Esophagus mucosa (tissue), 1 donor: ENCODE data around the gene SP9. TPM values are rescaled to one million over a fixed set of nuclear protein-coding genes. Genes with fewer than 3 reads are reported as not detected.

Experiments used
- ATAC-seq: fragments of 200-7000 bp; cut with Tn5 transposase; one replicate; pipeline ENCODE4 v1.9.1; 2020
- total RNA-seq: library from RNA; stranded (reverse); gene quantifications from one replicate; pipeline ENCODE4 v1.2.4, GENCODE V29; 2023
- donor health status: DM: yes; HTN: yes; CAD: no.

SP9 gene
- total RNA-seq, result not detected

DNA sequence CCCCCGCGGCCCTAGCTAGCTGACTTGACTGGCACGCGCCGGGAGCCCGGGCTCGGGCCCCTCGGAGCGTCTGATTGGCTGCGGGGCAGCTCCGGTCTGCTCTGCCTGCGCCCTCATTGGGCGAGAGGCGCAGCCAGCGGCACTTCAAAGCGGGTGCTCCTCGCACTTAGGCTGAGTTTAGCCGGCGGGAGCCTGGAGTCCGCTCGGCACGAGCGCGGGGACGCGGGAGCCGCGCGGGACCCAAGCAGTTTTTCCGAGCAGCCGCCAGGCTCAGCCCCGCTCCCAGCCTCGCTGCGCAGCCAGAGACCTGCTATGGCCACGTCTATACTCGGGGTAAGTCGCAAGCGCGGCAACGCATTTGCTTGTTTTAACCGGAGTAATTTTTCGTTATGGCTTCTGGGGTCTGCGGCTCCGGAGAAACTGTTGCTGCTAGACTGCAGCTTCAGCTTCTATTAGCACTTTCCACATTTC is at the start of gene SP9:
SP9 (plus strand) TSS at position 174 of the 471 bp plus-strand sequence; CDS start at position 313, 139 bp downstream.
- ATAC-seq, result peak; percentile 19

DNA sequence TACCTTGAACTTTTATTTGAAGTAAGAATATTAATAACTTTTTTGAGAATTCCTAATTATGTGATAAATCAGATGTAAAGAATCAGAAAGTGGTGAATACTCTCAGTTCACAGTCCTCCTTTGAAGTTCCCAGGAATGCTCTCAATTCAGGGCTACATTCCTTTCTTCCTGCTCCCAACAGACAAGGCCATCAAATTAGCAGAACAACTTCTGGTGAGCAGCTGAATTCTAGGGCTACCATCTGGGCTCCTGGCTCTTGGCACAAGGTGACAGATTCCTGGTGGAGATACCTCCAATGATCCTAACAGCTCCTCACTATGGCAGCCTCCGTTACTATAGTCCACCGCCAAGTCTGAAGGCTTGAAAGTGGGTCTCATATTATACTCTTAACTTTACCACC is 48.6 kb upstream of the SP9 start:
- ATAC-seq, result no peak

DNA sequence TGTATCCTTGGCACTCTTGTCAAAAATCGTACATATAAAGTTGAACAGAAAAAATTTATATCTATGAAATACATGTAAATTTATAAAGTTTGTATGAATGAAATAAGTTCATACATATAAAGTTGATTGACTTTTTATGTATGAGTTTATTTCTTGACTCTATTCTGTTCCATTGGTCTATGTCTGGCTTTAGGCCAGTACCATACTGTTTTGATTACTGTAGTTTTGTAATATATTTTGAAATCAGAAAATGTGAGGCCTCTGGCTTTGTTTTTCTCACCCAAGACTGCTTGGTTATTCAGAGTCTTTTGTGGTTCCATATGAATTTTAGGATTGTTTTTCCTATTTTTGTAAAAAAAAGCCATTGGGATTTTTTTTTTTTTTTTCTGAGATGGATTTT is 41.8 kb upstream of the SP9 start:
- ATAC-seq, result no peak

DNA sequence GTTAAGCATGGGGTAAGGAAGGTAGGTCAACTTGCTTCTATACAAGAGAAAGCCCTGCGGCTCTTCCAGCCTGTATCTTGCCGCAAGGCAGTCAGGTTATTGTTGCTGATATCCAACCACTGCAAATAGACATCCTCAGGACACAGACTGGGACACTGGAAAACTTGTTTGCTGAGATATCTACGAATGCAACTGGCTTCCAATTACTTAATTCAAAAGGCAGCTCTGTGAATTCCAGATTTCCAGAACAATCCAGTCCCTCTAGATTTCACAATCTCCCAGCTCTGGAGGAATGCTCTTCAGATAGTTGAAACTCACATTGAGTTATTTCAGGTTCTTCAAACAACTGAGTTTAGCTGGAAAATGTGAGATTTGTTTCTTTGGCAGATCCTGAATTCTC is 34.6 kb upstream of the SP9 start:
- no peak for ATAC-seq

DNA sequence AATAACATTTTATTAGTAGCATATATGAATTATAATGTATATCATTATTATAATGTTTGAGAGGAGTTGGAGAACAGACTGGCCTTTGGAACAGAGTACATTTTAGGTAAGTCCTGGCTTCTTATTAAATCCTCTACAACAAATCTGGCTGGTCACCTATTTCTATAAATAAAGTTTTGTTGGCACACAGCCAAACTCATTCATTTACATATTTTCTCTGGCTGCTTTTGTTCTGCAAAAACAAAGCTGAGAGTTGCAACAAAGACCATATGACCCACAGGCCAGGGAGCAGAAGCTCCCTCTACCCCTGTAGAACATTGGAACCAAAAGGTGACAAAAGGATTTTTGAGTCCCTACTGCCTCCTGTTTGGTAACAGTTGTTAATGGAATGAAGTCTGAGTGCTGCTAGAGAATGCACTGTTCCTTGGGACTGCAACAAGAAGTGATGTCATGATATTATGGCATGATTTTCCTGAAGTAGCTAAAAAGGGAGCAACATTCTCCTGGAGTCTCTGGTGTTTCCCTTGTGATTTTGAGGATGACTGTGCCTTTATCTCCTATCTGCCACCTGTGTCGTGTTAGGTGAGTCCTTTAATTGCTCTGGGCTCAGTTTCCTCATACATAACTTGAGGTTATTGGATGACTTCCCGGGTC is 22.0 kb upstream of the SP9 start:
- no peak for ATAC-seq

DNA sequence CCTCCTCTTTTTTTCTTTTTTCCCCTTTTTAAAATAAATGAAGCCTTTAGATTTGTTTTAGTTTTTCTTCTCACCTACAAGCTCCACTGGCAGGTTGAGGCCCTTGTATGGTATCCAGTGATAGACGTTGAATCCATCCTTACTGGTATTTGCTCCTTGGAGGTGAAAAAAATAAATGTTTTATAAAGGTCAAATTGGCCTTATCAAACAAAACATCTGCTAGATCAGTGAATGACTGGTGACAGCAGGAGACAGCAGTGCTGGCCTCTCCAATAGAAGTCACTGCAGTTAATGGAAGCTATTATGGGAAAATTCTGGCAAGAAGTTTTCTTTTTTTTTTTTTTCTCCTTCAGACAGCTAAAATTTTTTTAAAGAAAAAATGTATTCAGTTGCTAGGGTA is 12.6 kb upstream of the SP9 start:
- no peak for ATAC-seq

DNA sequence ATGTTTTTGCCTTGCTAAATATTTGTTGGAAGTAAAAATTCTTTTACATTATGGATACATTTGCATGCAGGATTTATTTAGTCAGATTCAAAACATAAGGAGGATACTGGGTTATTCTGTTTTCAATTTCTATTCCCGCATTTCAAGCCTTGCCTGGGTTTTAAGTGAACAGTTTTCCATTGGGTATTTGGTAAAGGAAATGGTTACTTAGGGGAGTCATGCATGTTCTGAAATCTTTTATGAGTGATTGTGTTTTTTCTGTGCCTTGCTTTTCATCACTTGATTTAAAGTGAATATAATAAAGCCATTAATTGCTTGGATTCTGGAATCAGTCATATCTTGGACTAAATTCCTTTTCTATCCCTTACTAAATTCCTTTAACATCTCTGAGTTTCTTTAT is 12.0 kb upstream of the SP9 start:
- no peak for ATAC-seq

DNA sequence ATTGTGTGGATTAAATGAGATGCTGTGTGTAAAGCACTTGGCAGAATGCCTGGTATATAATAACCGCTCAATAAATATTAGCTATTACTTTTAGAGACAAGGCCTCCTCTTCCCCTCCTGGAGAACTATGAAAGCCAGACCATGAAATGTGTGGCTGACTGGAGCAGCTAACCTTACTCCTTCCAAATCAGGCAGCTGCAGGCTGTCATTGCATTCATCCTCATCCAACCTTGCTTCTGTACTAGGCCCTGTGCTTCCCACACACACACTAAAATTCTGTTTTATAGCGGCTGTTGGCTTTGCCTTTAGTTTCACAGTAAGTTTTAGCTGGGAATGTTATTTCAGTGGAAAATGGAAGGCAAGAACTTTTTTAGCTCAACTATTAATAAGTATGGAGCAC is 10.2 kb upstream of the SP9 start:
- ATAC-seq, result no peak

DNA sequence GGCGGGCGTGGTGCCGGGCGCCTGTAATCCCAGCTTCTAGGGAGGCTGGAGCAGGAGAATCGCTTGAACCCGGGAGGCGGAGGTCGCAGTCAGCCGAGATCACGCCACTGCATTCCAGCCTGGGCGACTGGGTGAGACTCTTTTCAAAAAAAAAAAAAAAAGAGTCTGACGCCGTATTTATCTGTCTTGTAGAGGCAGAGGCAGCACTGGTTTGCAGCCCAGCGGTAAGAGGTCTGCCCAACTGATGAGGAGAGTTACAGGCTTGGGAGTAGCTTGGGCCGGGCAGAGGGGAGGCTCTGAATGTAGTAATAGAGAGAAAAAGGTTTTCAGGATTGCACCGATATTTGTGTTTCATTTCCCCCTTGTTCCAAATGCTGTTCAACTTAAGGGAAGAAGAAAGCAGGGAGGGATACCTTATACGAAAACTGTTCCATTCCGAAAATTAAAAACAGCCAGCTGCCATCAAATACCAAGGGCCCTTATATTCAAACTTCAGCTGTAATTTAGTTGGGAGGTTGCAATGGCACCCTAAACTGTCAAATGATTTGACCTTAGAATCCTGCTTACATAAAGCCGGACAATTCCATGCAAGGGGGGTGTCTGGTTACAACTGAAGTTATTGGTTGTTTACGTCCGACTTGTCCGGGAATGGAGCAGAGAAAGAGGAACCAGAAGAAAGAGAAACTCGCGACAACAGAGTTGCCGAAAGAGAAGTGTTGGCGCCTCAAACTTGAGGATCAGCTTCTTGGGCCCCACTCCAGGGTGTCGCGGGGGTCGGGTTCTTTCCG is 9.2 kb upstream of the SP9 start:
- no peak for ATAC-seq

DNA sequence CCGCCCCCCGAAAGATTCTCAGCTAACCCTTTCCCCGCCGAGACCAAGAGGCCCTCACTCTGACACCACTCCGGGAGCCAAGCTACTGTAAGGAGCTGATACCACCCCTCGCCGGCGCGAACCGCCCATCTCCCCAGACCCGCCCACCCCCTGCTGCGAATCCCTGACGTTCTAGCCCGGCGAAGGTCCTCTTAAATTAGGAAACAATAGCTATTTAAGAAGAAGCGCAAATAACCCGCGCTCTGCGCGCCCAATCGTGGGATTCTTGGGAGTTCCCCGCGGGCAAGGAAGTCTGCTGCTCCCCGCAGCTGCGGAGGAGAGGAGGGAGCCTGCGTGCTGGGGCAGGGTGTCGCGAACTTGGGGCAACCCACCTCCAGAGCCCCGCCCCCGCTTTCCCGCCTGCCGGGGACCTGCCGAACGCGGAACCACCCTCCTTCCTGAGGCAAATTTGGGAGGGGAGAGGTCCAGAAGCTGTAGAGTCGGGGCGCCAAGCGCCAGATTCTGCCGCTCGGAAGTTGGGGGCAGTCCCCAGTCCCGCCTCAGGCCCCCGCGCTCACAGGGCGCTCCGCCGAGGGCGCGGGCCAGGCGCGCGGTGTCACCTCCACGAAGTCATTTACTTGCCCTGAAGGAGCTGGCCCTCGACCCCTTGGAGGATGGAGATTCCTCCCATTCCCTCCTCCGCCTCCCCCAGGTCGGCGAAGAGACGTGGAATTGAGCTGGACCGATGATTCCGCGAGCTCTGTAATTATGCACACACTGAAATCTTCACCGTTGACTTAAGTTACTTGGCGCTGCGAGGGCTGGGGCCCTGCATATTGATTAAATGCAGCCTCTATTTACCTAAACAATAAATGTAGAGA is 8.4 kb upstream of the SP9 start:
- ATAC-seq, result peak; percentile 28

DNA sequence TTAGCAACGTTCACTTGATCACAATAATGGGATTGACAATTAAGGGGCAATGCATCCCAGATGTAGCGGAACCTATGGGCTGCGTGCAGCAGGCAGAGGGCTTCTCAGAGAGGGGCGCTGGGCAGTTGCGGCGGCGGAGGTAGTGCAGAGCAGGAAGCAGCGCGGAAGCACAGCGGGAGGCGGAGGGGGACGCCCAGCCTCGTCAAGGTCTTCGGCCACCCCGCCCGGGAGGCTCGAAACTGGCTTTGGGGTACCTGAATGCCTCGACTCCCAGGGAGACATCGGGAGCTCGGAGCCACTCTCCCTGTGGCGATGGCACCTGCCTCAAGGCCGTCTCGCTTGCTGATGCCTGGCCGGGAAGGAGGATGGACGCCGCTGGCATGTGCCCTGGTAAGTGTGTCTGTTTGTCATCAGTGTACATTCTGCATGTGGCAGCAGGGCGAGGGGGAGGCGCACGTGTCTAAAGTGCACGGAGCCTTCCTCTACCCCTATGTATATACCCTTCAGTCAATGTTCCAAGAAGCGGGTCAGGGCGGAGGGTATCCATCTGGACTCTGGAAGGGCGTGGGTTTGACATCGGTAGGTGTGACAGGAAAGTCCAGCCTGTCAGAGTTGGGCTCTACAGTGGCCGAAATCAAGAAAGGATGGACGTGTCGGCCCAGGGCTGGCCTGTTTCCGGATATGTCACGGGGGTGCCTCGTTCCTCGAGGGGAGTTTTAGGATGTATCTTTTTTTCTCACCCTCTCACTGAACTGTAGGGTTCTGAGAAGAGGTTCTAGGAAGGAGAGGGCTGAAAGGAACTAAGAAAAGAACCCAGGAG is 7.5 kb upstream of the SP9 start:
- peak; percentile 30 for ATAC-seq

DNA sequence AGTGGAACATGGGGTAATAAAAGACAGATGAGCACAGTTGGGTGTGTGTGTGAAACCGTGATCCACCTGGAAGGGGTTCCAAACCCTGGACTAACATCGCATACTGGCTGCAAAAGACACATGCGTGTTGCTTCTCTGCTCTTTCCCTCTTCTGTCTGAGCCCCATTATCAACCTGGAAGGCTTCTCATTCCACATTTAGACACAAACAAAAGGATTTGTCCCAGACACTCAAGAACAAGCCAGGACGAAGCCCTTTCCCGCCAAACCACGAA is 7.0 kb upstream of the SP9 start:
- ATAC-seq, result no peak

DNA sequence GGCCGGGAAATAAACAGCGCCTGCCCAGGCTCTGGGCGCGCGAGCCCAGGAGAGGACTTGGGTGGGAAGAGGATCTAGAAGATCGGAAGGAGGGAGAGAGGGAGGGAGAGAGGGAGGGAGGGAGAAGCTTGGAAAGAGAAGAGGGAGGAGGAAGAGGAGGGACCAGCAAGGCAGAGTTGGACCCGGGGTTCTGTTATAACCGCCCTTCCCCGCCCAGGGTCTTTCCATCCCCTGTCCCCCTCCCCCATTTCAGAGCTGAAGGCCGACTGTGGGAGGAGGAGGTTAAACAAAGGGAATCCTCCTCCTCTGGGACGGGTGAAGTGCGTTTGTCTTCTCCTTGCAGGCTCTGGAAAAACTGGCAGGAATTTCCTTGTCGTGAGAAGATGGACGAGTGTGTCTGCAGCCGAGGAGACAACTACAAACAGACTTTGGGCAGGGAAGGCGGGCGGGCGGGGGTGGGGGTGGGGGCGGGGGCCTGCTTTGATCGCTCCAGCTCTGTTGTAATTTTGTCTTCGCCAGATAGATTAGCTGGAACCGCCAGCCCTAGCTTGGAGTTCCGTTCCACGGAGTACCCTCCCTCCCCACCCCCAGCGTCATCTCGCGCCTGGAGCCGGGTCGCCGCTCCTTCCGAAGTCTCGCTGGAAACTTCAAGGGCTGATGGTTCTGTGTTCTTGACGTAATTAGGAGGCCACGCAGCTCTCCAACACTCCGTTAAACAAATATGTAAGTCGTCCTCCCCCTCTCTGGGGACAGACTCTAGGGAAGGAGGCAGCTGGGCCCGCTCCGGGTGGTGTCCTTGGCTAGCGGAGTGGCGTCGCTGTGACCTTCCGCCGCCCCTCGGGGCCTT is 6.4 kb upstream of the SP9 start:
- ATAC-seq, result no peak

DNA sequence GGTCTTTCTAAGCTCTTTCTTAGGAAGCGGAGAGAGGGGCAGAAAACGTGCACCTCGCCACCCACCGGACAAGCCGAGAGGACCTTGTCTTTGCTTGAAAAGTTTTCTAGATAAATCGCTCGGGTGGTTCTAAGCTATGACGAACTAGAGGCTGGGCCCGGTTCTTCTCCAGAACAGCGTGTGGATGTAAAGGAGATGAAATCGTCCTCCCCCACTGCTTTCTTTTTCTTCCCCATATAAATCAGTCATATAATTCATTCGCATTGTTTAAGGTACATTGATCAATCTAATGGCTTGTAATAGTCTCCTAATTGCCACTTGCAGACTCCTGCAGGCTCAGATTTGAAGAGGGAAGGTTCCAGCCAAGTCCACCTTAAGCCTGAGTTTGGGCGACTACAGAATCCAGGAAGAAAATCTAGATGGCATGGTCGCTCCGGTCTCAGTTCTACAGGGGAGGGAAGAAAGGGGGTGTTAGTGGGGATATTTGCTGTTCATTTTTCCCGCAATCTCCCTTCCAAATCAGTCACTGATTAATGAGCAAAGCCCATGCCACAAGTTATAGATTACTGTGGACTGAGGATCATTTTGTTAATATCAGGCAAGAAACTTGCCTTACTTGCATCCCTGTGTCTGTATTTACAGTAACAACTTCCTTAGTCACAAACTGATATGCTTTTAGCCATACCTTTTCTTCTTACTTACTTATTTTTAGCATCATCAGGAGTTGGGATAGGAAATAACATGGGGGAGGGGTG is 5.6 kb upstream of the SP9 start:
- ATAC-seq, result no peak

DNA sequence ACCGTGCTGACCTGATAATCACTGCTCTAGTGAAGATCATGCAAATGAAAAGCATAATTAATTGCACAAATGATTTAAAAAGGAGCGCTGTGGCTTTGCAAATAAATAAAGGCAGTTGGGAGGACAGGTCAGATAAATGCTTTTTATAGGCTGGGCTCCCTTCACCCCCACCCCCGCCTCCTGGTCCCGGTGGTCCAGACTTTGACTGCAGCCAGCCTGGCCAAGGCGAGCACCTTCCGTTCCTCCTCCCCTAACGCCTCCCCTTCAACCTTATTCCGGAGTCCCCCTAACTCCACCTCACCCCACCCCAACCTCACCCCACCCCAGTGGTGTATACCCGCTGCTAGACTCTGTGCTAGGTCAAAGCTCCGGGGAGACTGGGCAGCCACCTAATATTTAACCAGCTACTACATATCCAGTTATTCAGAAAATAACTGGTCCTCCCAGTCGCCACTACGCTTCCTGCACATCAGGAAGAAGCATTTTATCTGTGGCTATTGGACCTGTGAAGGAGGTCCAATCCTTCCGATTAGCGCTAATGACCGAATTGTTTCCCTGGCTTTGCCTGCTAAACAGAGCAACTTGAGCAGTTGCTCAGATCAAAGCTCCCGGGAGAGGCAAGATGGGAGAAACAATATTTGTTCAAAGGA is 3.7 kb upstream of the SP9 start:
- no peak for ATAC-seq

DNA sequence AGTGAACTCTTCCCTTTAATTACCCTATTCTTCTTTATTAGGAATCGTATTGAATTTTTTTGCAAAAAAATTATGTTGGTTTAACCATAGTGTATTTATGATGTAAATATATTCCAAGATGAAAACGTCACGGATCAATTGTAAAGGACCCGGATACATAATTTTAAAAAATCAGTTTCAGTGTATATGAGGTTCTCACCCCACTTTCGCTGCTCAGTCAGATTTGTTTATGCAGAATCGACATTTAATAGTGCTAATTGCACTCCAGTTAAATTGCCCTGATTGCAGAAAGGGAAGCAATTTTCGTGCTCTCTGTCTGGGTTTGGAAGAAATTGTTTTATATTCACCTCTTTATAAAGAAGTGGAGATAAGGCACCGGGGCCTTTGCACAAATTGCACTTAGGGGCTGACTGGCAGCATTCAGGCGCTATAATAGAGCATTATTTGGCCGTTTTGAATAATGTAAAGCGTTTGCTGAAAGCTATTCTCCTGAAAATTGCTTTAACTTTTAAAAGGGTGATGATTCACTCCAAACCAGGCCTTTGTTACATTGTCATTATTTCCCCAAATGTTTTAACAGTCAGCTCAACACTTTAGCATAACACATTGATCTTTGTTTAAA is 3.0 kb upstream of the SP9 start:
- ATAC-seq, result no peak

DNA sequence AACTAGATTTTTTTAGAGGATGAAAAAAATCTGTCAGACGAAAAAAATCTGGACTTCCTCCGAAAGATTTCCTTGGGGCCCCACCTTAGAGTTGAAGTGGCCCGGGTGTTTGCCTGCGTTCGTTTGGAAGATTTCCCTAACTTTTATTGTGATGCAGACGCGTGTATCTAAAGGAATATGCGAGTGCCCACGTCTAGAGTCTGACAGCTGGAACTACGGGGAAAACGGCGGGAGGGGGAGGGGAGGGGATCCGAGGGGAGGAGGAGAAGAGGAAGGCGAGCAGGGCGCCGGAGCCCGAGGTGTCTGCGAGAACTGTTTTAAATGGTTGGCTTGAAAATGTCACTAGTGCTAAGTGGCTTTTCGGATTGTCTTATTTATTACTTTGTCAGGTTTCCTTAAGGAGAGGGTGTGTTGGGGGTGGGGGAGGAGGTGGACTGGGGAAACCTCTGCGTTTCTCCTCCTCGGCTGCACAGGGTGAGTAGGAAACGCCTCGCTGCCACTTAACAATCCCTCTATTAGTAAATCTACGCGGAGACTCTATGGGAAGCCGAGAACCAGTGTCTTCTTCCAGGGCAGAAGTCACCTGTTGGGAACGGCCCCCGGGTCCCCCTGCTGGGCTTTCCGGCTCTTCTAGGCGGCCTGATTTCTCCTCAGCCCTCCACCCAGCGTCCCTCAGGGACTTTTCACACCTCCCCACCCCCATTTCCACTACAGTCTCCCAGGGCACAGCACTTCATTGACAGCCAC is 2.4 kb upstream of the SP9 start:
- ATAC-seq, result no peak

DNA sequence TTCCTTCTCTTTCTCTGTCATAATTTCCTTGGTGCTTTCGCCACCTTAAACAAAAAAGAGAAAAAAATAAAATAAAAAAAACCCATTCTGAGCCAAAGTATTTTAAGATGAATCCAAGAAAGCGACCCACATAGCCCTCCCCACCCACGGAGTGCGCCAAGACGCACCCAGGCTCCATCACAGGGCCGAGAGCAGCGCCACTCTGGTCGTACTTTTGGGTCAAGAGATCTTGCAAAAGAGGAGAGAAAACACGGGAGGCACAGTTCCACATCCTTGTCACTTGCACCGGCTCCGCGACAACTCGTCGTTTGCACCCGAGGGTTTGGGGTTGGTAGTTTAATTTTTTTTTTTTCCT is 1.8 kb upstream of the SP9 start:
- ATAC-seq, result no peak
